ENCODE measurements around the gene ZBTB11.

DNA sequence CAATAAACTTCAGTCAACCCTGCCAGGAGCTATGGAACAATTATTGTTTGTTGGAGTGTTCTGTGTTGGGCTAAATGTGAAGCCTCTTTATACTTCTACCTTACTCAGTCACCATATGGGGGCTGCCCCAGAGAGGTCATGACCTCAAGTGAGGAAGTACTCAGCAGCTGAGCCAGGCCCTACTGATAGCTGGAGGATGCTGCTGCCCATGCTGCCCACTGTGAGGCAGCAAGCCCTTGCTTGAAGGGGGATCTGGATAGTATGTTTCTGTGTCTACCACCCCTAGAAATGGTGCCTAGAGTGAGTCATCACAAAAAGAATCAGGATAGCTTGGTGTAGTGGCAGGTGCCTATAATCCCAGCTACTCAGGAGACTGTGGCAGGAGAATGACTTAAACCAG lies 14.0 kb upstream of the ZBTB11 start:
- TF ChIP-seq, protein P1, sequence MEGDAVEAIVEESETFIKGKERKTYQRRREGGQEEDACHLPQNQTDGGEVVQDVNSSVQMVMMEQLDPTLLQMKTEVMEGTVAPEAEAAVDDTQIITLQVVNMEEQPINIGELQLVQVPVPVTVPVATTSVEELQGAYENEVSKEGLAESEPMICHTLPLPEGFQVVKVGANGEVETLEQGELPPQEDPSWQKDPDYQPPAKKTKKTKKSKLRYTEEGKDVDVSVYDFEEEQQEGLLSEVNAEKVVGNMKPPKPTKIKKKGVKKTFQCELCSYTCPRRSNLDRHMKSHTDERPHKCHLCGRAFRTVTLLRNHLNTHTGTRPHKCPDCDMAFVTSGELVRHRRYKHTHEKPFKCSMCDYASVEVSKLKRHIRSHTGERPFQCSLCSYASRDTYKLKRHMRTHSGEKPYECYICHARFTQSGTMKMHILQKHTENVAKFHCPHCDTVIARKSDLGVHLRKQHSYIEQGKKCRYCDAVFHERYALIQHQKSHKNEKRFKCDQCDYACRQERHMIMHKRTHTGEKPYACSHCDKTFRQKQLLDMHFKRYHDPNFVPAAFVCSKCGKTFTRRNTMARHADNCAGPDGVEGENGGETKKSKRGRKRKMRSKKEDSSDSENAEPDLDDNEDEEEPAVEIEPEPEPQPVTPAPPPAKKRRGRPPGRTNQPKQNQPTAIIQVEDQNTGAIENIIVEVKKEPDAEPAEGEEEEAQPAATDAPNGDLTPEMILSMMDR (conservative IDR thresholded peaks at IDR 0.05; ENCODE audit: low read depth, low read length) = no peak
- no peak for TF ChIP-seq EZH2 (IDR thresholded peaks at IDR 0.05; ENCODE audit: borderline replicate concordance, low read depth, low read length, poor library complexity, severe bottlenecking)

Measured in A673 (cell line).